Articular chondrocyte of knee joint (primary cell): ENCODE data around the gene CLNK. TPM values are rescaled to one million over a fixed set of nuclear protein-coding genes. Genes with fewer than 3 reads are reported as not detected.

Source experiments
- total RNA-seq: library from RNA; depleted of rRNA; stranded (reverse); fragments of >200 nt; gene quantifications from 2 replicates; pipeline ENCODE4 v1.2.3, GENCODE V29; 2012

Gene CLNK
- not detected in 2 replicates for total RNA-seq

GRCh38 chr4:10684631-10685030 lies at the start of gene CLNK:
Gene CLNK, minus strand, starts transcription at chr4:10684768. Its CDS starts 16,899 bp downstream, at chr4:10667869.

GRCh38 chr4:10457255-10457801 lies 227.2 kb downstream of the CLNK start, which contains the start of gene ZNF518B:
Gene ZNF518B, minus strand, starts transcription at chr4:10457426. Its CDS starts 11,098 bp downstream, at chr4:10446328.

Other genes with a start within 250 kb of the CLNK start
- 25.1 and 32.1 TPM in 2 replicates for gene ZNF518B, start 227.3 kb downstream of the CLNK start, total RNA-seq